NCI-H82 treated with DMSO at 0.1 percent for 48 hours (cell line): Measurements from ENCODE around the gene NGLY1.

Experiments used
- DNase-seq: peaks from one replicate; lab custom pipeline; 2025; ENCODE audit not compliant: unreplicated experiment; lab: John Stamatoyannopoulos, UW

Gene NGLY1

GRCh38 chr3:25713341-25713985, 69.8 kb downstream of the NGLY1 start:
- no peak for DNase-seq

GRCh38 chr3:25711090-25711489, 72.2 kb downstream of the NGLY1 start:
- no peak for DNase-seq

- DNase-seq: no peak
Measured at GRCh38 chr3:25708036-25708435, 75.2 kb downstream of the NGLY1 start.

- no peak for DNase-seq
Measured at GRCh38 chr3:25707268-25707926, 75.8 kb downstream of the NGLY1 start.

GRCh38 chr3:25706213-25706612, 77.0 kb downstream of the NGLY1 start:
- no peak for DNase-seq

- DNase-seq: no peak
Measured at GRCh38 chr3:25697553-25697952, 85.7 kb downstream of the NGLY1 start.

GRCh38 chr3:25695731-25696420, 87.4 kb downstream of the NGLY1 start:
- DNase-seq: no peak

- no peak for DNase-seq
Measured at GRCh38 chr3:25693238-25693637, 90.0 kb downstream of the NGLY1 start.

- DNase-seq: no peak
Measured at GRCh38 chr3:25692341-25692740, 90.9 kb downstream of the NGLY1 start.

GRCh38 chr3:25690768-25691533, 92.3 kb downstream of the NGLY1 start:
- no peak for DNase-seq

GRCh38 chr3:25689226-25689625, 94.0 kb downstream of the NGLY1 start:
- no peak for DNase-seq

- DNase-seq: no peak
Measured at GRCh38 chr3:25687742-25688141, 95.5 kb downstream of the NGLY1 start.

- DNase-seq: no peak
Measured at GRCh38 chr3:25686766-25687165, 96.5 kb downstream of the NGLY1 start.

GRCh38 chr3:25683882-25684281, 99.4 kb downstream of the NGLY1 start:
- no peak for DNase-seq

- no peak for DNase-seq
Measured at GRCh38 chr3:25683410-25683809, 99.8 kb downstream of the NGLY1 start.

GRCh38 chr3:25679642-25680302, 103.5 kb downstream of the NGLY1 start:
- no peak for DNase-seq

GRCh38 chr3:25679166-25679565, 104.1 kb downstream of the NGLY1 start:
- no peak for DNase-seq

- DNase-seq: no peak
Measured at GRCh38 chr3:25678581-25678980, 104.7 kb downstream of the NGLY1 start.

GRCh38 chr3:25677121-25677520, 106.1 kb downstream of the NGLY1 start:
- DNase-seq: no peak

- DNase-seq: no peak
Measured at GRCh38 chr3:25674670-25675069, 108.6 kb downstream of the NGLY1 start.

GRCh38 chr3:25673738-25674298, 109.4 kb downstream of the NGLY1 start:
- DNase-seq: no peak
